ENCODE results near the gene PLD2. TPM values are rescaled to one million over a fixed set of nuclear protein-coding genes. Genes with fewer than 3 reads are reported as not detected.
"Not testable (repeated sequence)": the region's sequence is repeated elsewhere in the genome, so short reads cannot be mapped to it uniquely, and the experiment has no call there.

The PLD2 gene
- total RNA-seq, 1 donor from 2014 or later: 49.3 TPM

DNA sequence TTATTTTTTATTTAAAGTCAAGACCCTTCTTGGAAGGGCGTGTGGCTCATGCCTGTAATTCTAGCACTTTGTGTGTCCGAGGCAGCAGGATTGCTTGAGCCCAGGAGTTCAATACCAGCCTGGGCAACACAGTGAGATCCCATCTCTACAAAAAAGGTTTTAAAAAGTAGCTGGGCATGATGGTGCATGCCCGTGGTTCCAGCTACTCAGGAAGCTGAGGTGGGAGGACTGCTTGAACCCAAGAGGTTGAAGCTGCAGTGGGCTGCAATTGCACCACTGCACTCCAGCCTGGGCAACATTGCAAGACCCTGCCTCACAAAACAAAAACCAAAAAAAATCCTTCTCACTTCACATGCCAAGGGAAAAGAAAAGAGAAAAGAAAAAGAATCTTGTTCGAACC is 55.8 kb downstream of the PLD2 start:
- Mint-ChIP-seq H3K4me3 (ENCODE audit: unreplicated experiment) (no peak overlapping the region), H3K4me1 (ENCODE audit: unreplicated experiment) (peaks cover 15% of the 10 kb centered on the region), H3K27ac (ENCODE audit: unreplicated experiment) (no peak overlapping the region), H3K36me3 (ENCODE audit: unreplicated experiment) (peaks cover 9% of the 10 kb centered on the region), H3K27me3 (ENCODE audit: unreplicated experiment) (no peaks in the 10 kb centered on the region), H3K9me3 (ENCODE audit: unreplicated experiment) (no peaks in the 10 kb centered on the region)
- TF ChIP-seq, protein P1, sequence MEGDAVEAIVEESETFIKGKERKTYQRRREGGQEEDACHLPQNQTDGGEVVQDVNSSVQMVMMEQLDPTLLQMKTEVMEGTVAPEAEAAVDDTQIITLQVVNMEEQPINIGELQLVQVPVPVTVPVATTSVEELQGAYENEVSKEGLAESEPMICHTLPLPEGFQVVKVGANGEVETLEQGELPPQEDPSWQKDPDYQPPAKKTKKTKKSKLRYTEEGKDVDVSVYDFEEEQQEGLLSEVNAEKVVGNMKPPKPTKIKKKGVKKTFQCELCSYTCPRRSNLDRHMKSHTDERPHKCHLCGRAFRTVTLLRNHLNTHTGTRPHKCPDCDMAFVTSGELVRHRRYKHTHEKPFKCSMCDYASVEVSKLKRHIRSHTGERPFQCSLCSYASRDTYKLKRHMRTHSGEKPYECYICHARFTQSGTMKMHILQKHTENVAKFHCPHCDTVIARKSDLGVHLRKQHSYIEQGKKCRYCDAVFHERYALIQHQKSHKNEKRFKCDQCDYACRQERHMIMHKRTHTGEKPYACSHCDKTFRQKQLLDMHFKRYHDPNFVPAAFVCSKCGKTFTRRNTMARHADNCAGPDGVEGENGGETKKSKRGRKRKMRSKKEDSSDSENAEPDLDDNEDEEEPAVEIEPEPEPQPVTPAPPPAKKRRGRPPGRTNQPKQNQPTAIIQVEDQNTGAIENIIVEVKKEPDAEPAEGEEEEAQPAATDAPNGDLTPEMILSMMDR (IDR thresholded peaks at IDR 0.05): no peak
- DNase-seq (ENCODE audit: extremely low spot score, unreplicated experiment): no peak

DNA sequence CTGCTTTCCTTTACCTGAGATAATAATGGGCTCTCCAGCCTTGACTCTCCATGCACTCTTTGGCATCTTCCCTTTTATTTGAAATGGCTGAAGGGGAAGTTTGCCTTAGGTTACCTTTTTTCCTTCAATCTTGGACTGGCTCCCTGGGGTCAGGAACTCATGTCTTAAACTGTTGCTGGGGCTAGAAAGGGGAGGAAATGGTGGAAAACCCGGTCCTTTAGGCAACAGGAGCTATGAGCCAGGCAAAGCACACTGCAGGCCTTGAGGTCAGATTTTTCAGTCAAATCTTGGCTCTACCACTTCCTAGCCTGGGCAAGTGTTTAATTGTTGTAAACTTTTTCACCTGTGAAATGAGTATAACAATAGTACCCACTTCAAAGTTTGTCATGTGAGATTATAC is 56.4 kb downstream of the PLD2 start:
- TF ChIP-seq, protein P1 (IDR thresholded peaks at IDR 0.05): no peak
- Mint-ChIP-seq H3K36me3 (ENCODE audit: unreplicated experiment) (peaks cover 9% of the 10 kb centered on the region), H3K4me1 (ENCODE audit: unreplicated experiment) (peaks cover 10% of the 10 kb centered on the region), H3K27ac (ENCODE audit: unreplicated experiment) (no peak overlapping the region), H3K27me3 (ENCODE audit: unreplicated experiment) (no peaks in the 10 kb centered on the region), H3K9me3 (ENCODE audit: unreplicated experiment) (no peaks in the 10 kb centered on the region), H3K4me3 (ENCODE audit: unreplicated experiment) (no peak overlapping the region)
- DNase-seq (ENCODE audit: extremely low spot score, unreplicated experiment): no peak

DNA sequence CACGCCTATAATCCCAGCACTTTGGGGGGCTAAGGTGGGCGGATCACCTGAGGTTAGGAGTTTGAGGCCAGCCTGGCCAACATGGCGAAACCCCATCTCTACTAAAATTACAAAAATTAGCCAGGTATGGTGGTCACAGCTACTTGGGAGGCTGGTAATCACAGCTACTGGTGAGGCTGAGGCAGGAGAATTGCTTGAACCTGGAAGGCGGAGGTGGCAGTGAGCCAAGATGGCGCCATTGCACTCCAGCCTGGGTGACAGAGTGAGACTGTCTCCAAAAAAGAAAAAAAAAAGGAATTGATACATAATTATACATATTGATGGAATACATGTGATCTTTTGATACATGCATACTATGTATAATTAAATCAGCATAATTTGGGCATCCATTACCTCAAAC is 60.6 kb downstream of the PLD2 start:
- not testable (repeated sequence) for H3K4me1 Mint-ChIP-seq (ENCODE audit: unreplicated experiment); H3K27ac Mint-ChIP-seq (ENCODE audit: unreplicated experiment); H3K9me3 Mint-ChIP-seq (ENCODE audit: unreplicated experiment); DNase-seq (ENCODE audit: extremely low spot score, unreplicated experiment); H3K27me3 Mint-ChIP-seq (ENCODE audit: unreplicated experiment); H3K36me3 Mint-ChIP-seq (ENCODE audit: unreplicated experiment); H3K4me3 Mint-ChIP-seq (ENCODE audit: unreplicated experiment)

DNA sequence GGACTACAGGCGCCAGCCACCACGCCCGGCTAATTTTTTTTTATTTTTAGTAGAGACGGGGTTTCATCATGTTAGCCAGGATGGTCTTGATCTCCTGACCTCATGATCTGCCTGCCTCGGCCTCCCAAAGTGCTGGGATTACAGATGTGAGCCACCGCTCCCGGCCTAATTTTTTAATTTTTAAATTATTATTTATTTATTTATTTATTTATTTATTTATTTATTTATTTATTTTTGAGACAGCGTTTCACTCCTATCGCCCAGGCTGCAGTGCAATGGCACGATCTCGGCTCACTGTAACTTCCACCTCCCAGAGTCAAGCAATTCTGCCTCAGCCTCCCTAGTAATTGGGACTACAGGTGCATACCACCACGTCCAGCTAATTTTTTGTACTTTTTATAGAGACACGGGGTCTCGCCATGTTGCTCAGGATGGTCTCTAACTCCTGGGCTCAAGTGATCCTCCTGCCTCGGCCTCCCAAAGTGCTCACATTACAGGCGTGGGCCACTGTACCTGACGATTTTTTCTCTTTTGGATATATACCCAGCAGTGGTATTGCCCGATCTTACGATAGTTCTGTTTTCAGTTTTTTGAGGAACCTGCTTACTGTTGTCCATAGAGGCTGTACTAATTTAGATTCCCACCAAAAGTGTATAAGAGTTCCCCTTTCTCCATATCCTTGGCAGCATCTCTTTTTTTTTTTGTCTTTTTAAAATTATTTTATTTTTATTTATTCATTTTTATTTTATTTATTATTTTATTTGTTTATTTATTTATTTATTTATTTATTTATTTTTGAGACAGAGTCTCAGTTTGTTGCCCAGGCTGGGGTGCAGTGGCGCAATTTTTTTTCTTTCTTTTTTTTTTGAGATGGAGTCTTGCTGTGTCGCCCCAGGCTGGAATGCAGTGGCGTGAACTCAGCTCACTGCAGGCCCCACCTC is 62.4 kb downstream of the PLD2 start:
- not testable (repeated sequence) for H3K27me3 Mint-ChIP-seq (ENCODE audit: unreplicated experiment); H3K4me1 Mint-ChIP-seq (ENCODE audit: unreplicated experiment); H3K36me3 Mint-ChIP-seq (ENCODE audit: unreplicated experiment); H3K27ac Mint-ChIP-seq (ENCODE audit: unreplicated experiment); H3K9me3 Mint-ChIP-seq (ENCODE audit: unreplicated experiment); H3K4me3 Mint-ChIP-seq (ENCODE audit: unreplicated experiment); DNase-seq (ENCODE audit: extremely low spot score, unreplicated experiment)

DNA sequence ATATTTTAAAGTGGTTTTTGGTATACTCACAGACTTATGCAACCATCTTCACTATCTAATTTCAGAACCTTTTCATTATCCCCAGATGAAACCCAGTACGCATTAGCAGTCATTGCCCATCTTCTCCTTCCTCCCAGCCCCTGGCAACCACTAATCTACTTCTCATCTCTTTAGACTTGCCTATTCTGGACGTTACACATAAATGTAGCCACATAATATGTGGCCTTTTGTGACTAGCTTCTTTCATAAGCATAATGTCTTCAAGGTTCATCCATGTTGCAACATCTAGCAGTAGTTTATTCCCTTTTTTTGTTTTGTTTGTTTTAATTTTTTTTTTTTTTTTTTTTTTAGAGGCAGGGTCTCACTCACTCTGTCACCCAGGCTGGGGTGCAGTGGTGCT is 63.9 kb downstream of the PLD2 start:
- Mint-ChIP-seq H3K27ac (ENCODE audit: unreplicated experiment) (no peak overlapping the region), H3K4me3 (ENCODE audit: unreplicated experiment) (no peak overlapping the region), H3K4me1 (ENCODE audit: unreplicated experiment) (peaks cover 4% of the 10 kb centered on the region), H3K27me3 (ENCODE audit: unreplicated experiment) (no peaks in the 10 kb centered on the region), H3K9me3 (ENCODE audit: unreplicated experiment) (no peaks in the 10 kb centered on the region), H3K36me3 (ENCODE audit: unreplicated experiment) (peaks cover 6% of the 10 kb centered on the region)
- TF ChIP-seq, protein P1 (IDR thresholded peaks at IDR 0.05): no peak
- no peak for DNase-seq (ENCODE audit: extremely low spot score, unreplicated experiment)

DNA sequence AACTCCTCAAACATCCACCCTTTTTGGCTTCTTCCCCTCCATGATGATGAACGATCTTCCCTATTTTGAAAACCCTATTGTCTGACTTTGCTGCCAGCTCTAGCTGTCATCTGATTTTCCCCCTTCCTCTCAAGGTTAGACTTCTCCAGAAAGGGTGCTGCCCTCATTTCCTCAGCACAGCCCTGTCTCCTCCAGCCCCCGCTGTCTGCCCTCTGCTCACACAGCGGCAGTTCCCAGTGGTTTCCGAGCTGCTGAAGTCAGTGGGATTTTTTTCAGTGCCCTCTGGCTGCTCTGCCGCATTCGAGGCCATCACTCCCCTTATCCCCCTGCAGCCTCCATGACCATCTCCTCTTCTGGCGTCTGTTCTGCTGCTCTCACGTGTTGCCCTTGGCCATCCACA is 65.8 kb downstream of the PLD2 start:
- Mint-ChIP-seq H3K36me3 (ENCODE audit: unreplicated experiment) (peaks cover 10% of the 10 kb centered on the region), H3K9me3 (ENCODE audit: unreplicated experiment) (no peaks in the 10 kb centered on the region), H3K27me3 (ENCODE audit: unreplicated experiment) (no peaks in the 10 kb centered on the region), H3K27ac (ENCODE audit: unreplicated experiment) (no peak overlapping the region), H3K4me1 (ENCODE audit: unreplicated experiment) (peaks cover 4% of the 10 kb centered on the region), H3K4me3 (ENCODE audit: unreplicated experiment) (no peak overlapping the region)
- TF ChIP-seq, protein P1 (IDR thresholded peaks at IDR 0.05): no peak
- DNase-seq (ENCODE audit: extremely low spot score, unreplicated experiment): no peak

Data from osteocyte (in vitro differentiated cells).